C1 segment of cervical spinal cord (tissue), 14 donors: ENCODE measurements around the gene METTL24.

Experiments
- DNase-seq, 14 donors: peaks; one replicate each; lab custom pipeline; 2025; lab: John Stamatoyannopoulos, UW

METTL24 gene

DNA sequence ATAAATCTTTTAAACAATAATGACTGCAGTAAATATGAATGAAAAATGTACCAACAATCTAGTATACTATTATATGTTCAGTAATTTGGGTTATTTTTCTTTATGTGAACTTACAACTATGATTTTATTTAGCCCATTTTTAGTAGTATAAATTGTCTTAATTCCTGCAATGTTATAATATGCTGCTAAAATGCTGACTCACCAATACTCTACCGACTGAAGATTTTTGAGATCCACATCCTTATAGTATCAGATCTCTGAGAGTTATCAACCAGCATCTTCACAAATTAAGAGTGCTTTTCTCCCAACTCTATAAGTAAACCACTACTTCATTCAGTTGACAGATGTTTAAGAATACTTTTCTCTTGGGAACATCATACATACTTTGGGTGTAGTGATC is 161.3 kb downstream of the METTL24 start:
- DNase-seq = no peak

DNA sequence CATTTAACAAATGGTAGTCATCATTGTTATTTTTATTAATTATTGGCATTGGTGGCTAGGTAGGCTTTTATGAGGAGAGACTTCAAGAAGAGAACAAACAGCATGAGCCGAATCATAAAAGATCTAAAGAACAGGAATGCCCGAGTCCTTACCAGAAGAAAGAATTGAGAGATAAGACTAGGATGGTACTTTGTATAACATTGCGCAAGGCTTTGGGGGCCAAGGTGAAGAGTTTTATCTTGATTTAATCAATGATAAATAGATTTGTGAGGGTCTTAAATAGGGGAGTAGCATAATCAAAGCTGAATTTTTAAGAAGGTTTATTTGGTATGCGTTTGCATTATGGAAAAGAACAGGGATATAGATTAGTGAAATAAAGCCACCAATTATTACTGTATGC is 162.5 kb downstream of the METTL24 start:
- DNase-seq = no peak
